GM18870 (cell line): ENCODE data around the gene TM7SF2.
A peak's percentile ranks its signal among the peaks of the same experiment; 100 is the strongest.
"Not testable (repeated sequence)": the region's sequence is repeated elsewhere in the genome, so short reads cannot be mapped to it uniquely, and the experiment has no call there.

ENCODE experiments used
- ATAC-seq: cut with Tn5 transposase; IDR thresholded peaks from one replicate; pipeline ENCODE4 v1.9.1; 2021; ENCODE audit warnings: moderate library complexity; ENCODE audit not compliant: unreplicated experiment

The TM7SF2 gene

DNA sequence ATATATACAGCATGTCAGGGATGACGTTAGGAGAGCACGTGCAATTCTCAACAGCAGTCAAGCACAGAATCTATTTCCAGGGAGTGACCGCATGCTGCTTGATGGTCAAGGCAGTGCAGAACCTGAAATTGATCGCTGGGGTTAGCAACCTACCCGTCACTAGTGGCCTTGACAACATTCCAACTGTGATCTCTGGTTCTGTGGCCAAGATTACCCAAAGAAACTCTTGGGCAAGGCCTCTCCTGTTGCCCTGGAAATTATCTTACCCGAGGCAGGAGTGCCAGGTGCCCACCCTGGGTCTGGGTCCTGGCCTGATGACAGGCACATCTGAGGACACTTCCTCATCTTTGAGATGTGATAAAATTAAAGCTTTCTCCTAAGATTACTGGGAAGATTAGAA is 2.2 kb downstream of the TM7SF2 start:
- no peak for ATAC-seq

- no peak for ATAC-seq
Measured at GRCh38 chr11:65114538-65115171, 3.0 kb downstream of the TM7SF2 start.

DNA sequence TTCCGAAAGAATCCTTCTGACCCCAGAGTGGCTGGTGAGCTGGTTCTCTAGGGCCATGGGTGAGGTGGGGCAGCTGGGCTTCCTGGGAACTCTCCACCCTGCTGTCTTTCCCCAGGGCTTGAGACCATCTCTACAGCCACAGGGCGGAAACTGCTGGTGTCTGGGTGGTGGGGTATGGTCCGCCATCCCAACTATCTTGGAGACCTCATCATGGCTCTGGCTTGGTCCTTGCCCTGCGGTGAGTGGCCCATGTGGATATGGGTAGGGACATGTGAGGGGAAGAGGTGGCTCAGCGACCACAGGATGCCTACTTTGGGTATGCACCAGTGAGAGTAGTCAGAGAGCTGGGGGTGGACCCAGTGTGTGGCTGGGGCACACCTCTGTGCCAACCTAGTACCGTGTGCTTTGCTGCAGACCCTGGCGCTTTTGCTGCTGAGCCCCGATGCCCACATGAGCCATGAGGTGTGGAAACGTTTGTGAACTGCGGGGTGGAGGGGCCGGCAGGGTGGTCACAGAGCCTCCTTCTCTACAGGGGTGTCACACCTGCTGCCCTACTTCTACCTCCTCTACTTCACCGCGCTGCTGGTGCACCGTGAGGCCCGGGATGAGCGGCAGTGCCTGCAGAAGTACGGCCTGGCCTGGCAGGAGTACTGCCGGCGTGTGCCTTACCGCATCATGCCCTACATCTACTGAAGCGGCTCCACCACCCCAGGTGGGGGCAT is 3.9 kb downstream of the TM7SF2 start:
- ATAC-seq, result no peak

- ATAC-seq, result no peak
Measured at GRCh38 chr11:65116370-65117205, 4.9 kb downstream of the TM7SF2 start.

DNA sequence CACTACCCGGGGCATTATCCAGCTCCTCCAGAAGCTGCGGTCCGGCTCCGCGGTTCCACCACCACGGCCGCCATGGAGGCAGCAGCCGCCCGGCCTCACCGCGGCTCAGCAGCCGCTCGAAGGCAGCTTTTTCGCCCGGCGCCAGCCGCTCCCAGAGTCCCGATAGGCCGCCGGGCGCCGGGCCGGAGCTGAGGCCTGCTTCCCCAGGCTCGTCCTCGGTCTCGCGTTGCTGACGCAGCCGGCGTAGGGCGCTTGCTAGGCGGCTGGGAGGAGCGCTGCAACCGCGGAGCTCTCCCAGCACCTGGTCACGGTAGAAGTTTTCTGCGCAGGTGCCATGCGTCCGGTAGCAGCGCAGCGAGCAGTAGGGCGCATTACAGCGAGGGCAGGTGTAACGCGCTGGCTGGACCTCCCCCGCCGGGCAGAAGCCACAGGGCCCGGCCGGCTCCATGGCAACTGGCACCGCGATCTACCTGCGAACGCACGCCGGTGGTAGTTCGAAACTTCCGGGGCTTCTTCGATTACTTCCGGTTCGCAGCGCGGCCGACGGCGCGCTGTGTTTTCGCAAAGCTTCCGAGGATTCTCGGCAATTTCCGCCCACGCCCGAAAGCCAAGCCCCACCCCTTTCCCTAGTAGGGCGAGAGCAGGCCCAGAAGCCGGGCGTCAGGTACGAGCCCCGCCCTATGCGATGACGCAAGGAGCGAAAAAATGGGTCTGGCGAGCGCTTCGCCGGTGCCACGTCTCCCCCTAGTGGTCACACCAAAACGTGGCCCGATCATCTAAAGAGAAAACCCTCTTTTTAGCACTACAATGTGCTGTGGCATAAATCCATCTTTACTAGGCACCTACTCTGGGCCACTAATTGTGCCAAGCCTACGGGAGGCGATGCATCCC is 5.8 kb downstream of the TM7SF2 start, which contains the start of gene ZNHIT2:
TSS of gene ZNHIT2 (minus strand) at position 496 of the 891 bp plus-strand sequence. CDS start at position 448, 48 bp downstream.
- ATAC-seq, result peak; percentile 60

- no peak for ATAC-seq
Measured at GRCh38 chr11:65118097-65118837, 6.6 kb downstream of the TM7SF2 start.

GRCh38 chr11:65118891-65119669 is 7.4 kb downstream of the TM7SF2 start:
- not testable (repeated sequence) for ATAC-seq

DNA sequence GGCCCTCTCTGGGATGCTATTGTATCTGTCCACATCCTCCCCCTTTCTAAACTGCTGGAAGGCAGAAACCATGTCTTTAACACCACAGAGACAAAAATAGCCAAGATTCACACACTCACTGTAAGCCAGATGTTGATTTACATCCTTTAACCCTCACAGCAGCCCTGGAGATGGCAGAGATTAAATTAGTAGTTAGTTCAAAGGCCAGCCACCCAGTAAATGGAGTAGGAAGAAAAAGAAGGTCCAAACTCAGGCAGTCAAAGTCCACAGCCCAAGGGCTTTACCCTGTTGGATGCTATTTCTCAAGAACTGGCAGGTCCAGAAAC is 8.0 kb downstream of the TM7SF2 start:
- no peak for ATAC-seq

- ATAC-seq, result no peak
Measured at GRCh38 chr11:65120831-65121230, 9.2 kb downstream of the TM7SF2 start.

- no peak for ATAC-seq
Measured at GRCh38 chr11:65121447-65121864, 9.8 kb downstream of the TM7SF2 start.

DNA sequence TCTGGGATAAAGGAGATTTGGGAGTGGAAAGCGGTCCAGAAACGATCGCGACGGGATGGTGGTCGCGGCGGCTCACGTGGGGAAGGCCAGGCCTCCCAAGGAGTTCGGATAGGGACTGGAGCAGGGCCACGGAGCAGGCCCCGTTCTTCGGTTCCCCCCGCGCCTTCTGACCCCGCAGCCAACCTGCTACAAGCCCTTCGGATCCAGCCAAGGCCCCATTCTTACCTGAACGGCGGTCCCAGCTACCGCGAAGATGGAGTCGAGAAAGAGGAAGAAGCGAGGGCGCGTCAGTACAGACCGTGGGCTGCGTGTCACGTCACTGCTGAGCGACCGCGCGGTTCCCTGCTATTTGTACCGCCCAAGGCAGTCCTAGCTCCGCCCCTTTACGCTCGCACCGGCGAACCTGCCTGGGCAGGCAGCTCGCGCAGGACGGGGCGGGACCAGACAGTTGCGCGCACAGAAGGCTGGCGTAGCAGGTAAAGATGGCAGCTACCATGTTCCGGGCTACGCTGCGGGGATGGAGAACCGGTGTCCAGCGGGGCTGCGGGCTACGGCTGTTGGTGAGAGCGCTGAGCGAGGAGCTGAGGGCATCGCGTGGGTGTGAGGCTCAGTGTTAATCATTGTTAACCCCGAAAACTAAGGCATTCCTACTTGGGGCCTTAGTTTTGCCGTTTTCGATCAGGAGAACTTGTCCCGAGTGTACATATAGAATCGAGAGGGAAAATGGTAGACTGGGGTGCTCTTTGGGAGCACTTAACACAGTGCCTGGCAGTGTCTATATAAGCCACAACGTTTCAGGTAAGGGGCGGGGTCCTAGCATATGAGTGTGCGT is 10.4 kb downstream of the TM7SF2 start, which contains the start of the genes FAU and MRPL49:
TSS of gene FAU (minus strand) at position 270 of the 832 bp plus-strand sequence. CDS start 321 bp downstream, outside the sequence.
TSS of gene MRPL49 (plus strand) at position 457 of the 832 bp plus-strand sequence. CDS start at position 483, 26 bp downstream.
- ATAC-seq, result peak; percentile 48

DNA sequence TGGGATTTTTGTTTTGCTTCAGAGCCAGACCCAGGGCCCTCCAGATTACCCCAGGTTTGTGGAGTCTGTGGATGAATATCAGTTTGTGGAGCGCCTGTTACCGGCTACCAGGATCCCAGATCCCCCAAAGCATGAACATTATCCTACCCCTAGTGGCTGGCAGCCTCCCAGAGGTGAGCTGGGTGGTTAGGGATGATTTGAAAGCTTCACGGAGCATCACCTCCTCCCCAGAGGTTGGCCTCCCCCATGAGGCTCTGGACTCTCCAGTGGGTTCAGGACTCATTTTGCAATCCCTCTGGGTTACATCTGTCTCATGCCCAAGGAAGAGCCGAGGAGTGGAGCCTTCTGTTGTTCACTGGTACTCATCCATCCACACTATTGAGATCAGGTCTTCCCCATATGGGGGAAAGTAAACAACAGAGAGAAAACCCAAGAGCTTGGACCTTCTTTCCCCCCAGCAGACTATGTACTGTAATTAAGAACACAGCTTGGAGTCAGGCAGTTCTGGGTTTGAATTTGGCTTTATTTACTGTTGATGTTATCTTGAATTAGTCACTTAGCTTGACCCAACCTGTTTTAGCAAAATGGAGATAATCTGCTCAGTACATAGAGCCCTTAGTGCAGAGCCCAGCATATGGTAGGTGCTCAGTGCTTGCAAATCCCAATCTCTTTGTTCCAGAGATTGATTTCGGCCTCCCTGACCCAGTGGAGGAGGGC is 13.0 kb downstream of the TM7SF2 start:
- ATAC-seq, result no peak

- no peak for ATAC-seq
Measured at GRCh38 chr11:65125197-65126056, 13.8 kb downstream of the TM7SF2 start.

DNA sequence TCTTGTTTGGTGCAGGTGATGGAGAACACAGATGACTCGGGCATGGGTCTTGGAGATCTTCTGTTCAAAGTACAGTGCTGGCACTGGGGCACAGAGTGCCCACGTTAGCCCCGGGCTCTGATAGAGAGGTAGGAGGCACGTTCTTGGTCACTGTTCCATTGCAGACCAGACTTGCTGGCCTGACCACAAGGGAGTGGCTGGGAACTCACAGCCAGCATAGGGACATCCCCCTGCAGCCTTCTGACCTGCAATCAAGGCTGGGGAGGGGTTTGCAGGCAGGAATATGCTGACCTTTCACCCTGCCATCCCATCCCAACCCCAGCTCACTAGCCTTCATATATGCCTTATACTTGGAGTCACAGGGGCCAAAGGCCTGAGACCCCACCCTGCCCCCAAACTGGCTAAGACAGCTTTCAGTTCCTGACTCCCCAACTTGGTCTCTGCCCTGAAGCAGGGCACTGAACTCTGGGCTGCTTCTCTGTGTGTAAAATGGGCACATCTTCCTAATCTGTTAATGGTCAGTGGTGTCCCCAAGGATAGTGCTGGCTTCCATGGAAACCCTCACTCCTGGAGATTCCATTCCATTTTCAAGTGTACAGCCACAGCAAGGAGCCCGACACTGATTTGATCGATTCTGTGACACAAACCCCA is 15.1 kb downstream of the TM7SF2 start:
- ATAC-seq, result no peak

- no peak for ATAC-seq
Measured at GRCh38 chr11:65127473-65128181, 16.0 kb downstream of the TM7SF2 start.
